GM19351 (cell line): ENCODE data around the gene PRSS50.
"Not testable (repeated sequence)": the region's sequence is repeated elsewhere in the genome, so short reads cannot be mapped to it uniquely, and the experiment has no call there.

ENCODE experiments used
- ATAC-seq: cut with Tn5 transposase; IDR thresholded peaks from one replicate; pipeline ENCODE4 v1.9.1; 2021; ENCODE audit warnings: mild to moderate bottlenecking, moderate library complexity; ENCODE audit not compliant: unreplicated experiment

The PRSS50 gene

GRCh38 chr3:46717447-46718231 is at the start of gene PRSS50:
TSS of gene PRSS50 (minus strand) at chr3:46717869. CDS start at chr3:46717824, 45 bp downstream.
- ATAC-seq = no peak

GRCh38 chr3:46764206-46764605 is 46.5 kb upstream of the PRSS50 start:
- ATAC-seq = no peak

GRCh38 chr3:46763178-46763577 is 45.5 kb upstream of the PRSS50 start:
- no peak for ATAC-seq

- no peak for ATAC-seq
Observed at GRCh38 chr3:46759239-46760167, 41.8 kb upstream of the PRSS50 start.

GRCh38 chr3:46756642-46757041 is 39.0 kb upstream of the PRSS50 start:
- ATAC-seq = no peak

- ATAC-seq = no peak
Observed at GRCh38 chr3:46755646-46756045, 38.0 kb upstream of the PRSS50 start.

- peak; percentile 51 for ATAC-seq
Observed at GRCh38 chr3:46753127-46753526, 35.5 kb upstream of the PRSS50 start.

GRCh38 chr3:46750555-46751038 is 32.9 kb upstream of the PRSS50 start:
- no peak for ATAC-seq

GRCh38 chr3:46749129-46749528 is 31.5 kb upstream of the PRSS50 start:
- no peak for ATAC-seq

GRCh38 chr3:46748170-46748569 is 30.5 kb upstream of the PRSS50 start:
- no peak for ATAC-seq

- ATAC-seq = no peak
Observed at GRCh38 chr3:46746711-46747110, 29.0 kb upstream of the PRSS50 start.

GRCh38 chr3:46742992-46743585 is 25.4 kb upstream of the PRSS50 start:
- no peak for ATAC-seq

GRCh38 chr3:46739565-46739964 is 21.9 kb upstream of the PRSS50 start:
- not testable (repeated sequence) for ATAC-seq

- no peak for ATAC-seq
Observed at GRCh38 chr3:46737329-46737731, 19.7 kb upstream of the PRSS50 start.

GRCh38 chr3:46736006-46736872 is 18.6 kb upstream of the PRSS50 start:
- no peak for ATAC-seq

- ATAC-seq = no peak
Observed at GRCh38 chr3:46734773-46735172, 17.1 kb upstream of the PRSS50 start.

GRCh38 chr3:46733026-46733800 is 15.5 kb upstream of the PRSS50 start:
- ATAC-seq = no peak

- ATAC-seq = no peak
Observed at GRCh38 chr3:46731795-46732194, 14.1 kb upstream of the PRSS50 start.

- ATAC-seq = no peak
Observed at GRCh38 chr3:46730819-46731218, 13.2 kb upstream of the PRSS50 start.

GRCh38 chr3:46729038-46729437 is 11.4 kb upstream of the PRSS50 start:
- ATAC-seq = no peak
